Suppressor macrophage treated with lipopolysaccharide for 1 hour (primary cell): ENCODE measurements around the gene EYS.
"Not testable (repeated sequence)": the region's sequence is repeated elsewhere in the genome, so short reads cannot be mapped to it uniquely, and the experiment has no call there.

ENCODE experiments used
- DNase-seq, 3 donors: peaks; one replicate each; pipeline ENCODE4 v3.0.0-alpha.2; 2020 to 2022

Gene EYS

GRCh38 chr6:63800386-63800785 is 1906.6 kb downstream of the EYS start:
- not testable (repeated sequence) for DNase-seq

GRCh38 chr6:63799813-63800212 is 1907.2 kb downstream of the EYS start:
- no peak for DNase-seq

DNA sequence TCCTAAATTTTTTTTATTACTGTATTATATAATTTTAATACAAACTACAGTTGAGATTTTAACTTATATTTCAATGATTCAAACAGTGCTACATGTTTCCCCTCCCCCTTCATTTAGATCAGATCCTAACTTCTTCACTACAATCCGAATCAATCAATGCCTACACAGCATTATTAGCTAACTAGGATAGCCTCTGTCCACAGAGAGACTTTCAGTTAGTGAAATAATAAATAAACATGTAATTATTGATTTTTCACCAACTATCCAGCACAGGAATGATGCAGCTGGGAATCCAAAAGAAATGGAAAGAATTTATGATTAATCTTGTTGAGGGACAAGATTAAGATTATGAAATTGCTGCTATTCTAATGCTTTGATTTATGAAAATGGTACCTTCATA is 1907.7 kb downstream of the EYS start:
- no peak for DNase-seq

- no peak for DNase-seq
Observed at GRCh38 chr6:63798378-63798777, 1908.6 kb downstream of the EYS start.

DNA sequence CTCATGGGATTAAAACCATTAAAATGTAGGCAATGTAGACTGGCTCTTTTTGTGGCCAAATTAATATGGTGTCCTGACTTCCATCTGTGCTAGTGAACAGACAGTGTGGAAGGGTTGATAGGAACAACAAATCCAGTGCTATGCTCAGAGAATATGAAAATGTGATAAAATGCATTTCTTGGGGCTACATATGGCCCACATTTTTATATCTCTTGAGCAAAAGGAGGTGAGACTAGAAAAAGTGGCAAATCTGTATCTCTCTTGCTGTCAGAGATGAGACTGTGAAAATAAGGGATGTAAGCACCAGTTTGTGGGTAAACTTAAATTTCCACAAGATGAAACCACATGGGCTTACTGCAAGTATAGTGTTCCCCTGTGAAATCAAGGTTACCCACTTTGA is 1909.3 kb downstream of the EYS start:
- DNase-seq: no peak

- no peak for DNase-seq
Observed at GRCh38 chr6:63795826-63796225, 1911.2 kb downstream of the EYS start.

- no peak for DNase-seq
Observed at GRCh38 chr6:63795006-63795405, 1912.0 kb downstream of the EYS start.

DNA sequence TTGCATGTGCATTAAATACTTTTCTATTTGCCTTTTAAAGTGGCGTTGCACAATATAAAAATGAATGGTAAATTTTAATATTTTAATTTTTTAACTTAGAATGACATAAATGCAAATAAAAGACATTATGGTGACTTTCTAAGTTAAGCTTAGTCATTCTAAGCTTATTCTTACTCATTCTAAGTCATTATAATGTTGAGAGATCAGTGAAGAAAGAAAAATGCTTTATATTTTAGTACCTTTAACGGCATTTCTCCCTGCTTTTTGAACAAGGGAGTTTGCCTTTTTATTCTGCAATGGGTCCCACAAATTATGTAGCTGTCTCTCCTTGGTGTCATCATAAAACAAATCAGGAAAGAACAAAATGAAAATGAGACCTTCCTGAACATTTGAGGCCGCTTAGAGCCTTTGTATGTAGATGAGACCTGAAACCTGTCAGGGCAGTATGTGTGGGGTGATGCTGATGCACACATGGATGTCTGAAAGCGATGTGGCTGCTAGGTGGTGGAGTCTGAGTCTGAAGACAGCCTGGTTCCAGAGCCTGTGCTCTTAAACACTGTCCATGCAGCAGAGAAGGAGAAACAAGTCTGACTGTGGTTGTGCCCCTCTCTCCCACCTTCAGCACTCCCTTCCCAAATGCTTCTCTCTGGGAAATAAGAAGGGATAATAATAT is 1913.4 kb downstream of the EYS start:
- DNase-seq: no peak

DNA sequence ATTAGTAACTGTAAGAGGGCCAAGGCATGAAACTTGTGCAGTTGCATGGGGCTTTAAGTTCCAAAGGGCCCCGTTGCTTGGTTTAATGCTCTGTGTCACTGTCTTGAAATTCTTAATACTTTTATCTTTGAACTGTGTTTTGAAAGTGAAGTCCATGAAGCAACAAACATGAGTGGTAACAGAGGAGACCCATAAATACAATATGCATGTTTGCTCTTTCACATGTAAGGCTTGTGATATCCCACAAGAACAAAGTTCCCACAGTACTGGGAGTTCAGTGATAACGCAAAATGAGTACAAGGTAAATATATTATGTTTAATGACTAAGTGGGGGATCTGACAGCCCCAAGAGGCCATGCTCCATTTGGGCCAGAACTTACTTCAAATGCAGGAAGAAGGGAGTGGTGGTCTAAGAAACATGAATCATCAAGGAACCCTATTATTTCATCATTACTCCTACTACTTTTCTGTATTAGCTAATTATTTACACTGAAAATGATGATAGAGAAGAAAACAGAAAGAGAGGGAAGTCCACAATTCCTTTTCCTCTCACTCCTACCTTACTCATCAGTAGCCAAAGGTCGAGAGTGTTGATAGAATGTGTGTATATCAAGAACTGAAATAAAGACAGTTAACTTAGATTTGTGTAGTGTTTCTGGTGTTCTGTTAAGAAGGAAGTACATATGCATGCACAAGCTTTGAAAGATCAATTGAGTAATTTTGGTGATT is 1914.1 kb downstream of the EYS start:
- peak; percentile 30 to 77 (median 76) for DNase-seq

GRCh38 chr6:63790334-63790733 is 1916.7 kb downstream of the EYS start:
- no peak for DNase-seq

DNA sequence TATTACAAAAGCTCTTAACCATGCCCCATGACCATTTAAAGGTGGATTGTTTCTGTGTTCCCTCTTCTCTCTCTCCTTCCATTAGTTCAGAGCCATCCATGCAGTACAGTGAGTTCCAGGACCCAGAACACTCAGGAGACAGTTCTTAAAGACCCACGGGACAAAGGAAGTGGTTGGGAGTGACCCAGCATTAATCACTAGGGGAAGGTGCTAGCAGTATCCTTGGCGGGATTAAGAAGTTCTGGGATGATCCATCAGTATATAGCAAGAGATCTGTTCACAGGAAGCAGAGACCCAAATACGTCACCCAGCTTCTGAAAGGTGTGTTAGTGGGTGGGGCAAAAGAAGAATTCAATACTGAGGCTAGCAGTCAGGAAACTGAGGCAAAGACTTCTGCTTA is 1917.3 kb downstream of the EYS start:
- DNase-seq: no peak

GRCh38 chr6:63788569-63788968 is 1918.5 kb downstream of the EYS start:
- DNase-seq: no peak

GRCh38 chr6:63787021-63787420 is 1920.0 kb downstream of the EYS start:
- DNase-seq: peak in 2 of 3 donors; percentile 32 to 35

GRCh38 chr6:63785006-63785405 is 1922.0 kb downstream of the EYS start:
- no peak for DNase-seq

GRCh38 chr6:63783096-63783495 is 1923.9 kb downstream of the EYS start:
- no peak for DNase-seq

- no peak for DNase-seq
Observed at GRCh38 chr6:63774961-63775360, 1932.1 kb downstream of the EYS start.

GRCh38 chr6:63773200-63773599 is 1933.8 kb downstream of the EYS start:
- DNase-seq: no peak

DNA sequence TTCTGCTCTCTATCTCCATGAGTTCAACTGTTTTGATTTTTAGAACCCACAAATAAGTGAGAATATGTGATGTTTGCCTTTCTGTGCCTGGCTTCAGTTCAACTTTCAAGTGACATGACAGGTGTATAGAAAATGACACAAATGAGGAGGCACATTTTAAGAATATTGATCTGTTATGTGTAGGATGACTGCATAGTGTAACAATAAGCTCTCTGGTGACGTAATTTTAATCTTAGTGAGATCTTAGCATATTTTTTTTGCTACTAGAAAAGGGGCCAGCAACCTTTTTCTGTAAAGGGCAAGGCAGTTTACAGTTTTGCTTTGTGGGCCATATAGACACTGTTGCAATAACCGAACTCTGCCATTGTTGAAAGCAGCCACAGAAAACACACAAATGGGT is 1941.2 kb downstream of the EYS start:
- DNase-seq: no peak

- peak; percentile 68 to 88 (median 81) for DNase-seq
Observed at GRCh38 chr6:63764318-63764916, 1942.6 kb downstream of the EYS start.

DNA sequence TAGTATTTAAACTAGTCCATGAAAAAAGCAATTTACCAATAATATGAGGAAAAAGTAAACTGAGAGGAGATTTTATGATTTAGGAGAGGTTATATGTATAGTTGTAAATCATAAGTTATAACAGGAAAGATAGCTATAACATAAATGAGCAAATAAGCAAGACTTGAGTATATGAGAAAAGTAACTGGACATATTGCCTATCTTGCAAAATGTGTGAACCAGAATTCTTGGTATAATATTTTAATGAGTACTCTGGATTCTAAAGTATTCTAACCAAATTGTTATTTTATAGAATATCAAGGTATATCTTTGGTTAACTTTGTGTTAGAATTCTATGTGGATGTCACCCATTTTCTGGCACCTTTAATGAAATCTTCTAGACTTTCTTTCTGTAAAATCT is 1946.8 kb downstream of the EYS start:
- no peak for DNase-seq

GRCh38 chr6:63759605-63760105 is 1947.4 kb downstream of the EYS start:
- no peak for DNase-seq

DNA sequence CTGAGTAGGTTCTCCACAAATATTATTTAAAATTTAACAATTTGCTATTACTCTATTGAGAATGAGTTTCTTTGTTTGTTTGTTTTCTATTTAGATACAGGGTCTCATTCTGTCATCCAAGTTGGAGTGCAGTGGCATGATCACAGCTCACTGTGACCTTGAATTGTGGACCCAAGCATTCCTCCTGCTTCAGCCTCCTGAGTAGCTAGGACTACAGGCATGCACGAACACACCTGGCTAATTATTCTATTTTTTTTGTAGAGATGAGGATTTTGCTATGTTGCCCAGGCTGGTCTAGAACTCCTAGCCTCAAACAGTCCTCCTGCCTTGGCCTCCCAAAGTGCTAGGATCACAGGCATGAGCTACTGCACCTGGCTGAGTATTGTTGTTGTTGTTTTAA is 1949.2 kb downstream of the EYS start:
- DNase-seq: no peak

- DNase-seq: not testable (repeated sequence)
Observed at GRCh38 chr6:63757275-63757674, 1949.8 kb downstream of the EYS start.

DNA sequence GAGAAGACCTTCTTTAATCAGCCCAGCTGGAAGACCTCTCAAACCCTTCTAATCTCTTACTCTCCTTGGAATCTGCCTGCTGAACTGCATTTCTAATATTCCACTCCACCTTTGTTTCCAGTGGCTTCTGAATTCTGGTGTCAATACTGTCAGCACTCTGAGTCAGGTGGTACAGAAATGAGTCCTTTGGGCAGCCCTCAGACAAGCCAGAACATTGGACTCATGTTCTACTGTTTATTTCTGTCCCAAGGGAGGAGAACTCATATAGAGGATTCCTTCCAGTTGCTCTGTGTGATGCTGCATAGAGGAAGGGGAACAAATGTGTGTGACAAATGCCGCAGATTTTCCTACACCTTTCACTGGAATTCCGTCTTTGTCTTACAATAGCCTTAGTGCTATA is 1956.6 kb downstream of the EYS start:
- DNase-seq: no peak
